Progenitor cell of endocrine pancreas (in vitro differentiated cells): ENCODE measurements around the gene PCDHGA1. TPM values are rescaled to one million over a fixed set of nuclear protein-coding genes. Genes with fewer than 3 reads are reported as not detected.

Source experiments
- DNase-seq: peaks from one replicate; pipeline ENCODE4 v3.0.0; 2021; ENCODE audit warnings: low spot score; ENCODE audit not compliant: unreplicated experiment
- H3K27ac Mint-ChIP-seq: 2 replicates; pipeline ENCODE4 v1.8.0; 2021; ENCODE audit warnings: mild to moderate bottlenecking, moderate library complexity, mixed read lengths
- H3K27me3 Mint-ChIP-seq: 2 replicates; pipeline ENCODE4 v1.8.0; 2021; ENCODE audit warnings: mixed read lengths
- H3K36me3 Mint-ChIP-seq: 2 replicates; pipeline ENCODE4 v1.8.0; 2022; ENCODE audit warnings: mixed read lengths; ENCODE audit not compliant: insufficient read depth
- H3K4me1 Mint-ChIP-seq: 2 replicates; pipeline ENCODE4 v1.8.0; 2021; ENCODE audit warnings: low read depth, mixed read lengths
- H3K4me3 Mint-ChIP-seq: 2 replicates; pipeline ENCODE4 v1.8.0; 2021; ENCODE audit warnings: low read depth, mild to moderate bottlenecking, moderate library complexity, mixed read lengths
- H3K9me3 Mint-ChIP-seq: 2 replicates; pipeline ENCODE4 v1.8.0; 2021; ENCODE audit warnings: low read depth, mixed read lengths
- CTCF ChIP-seq: fragments of 200-600 bp; sonication (generic); IDR thresholded peaks from one replicate; pipeline ENCODE4 v1.5.0; 2021; ENCODE audit warnings: antibody characterized with exemption, mild to moderate bottlenecking; ENCODE audit not compliant: unreplicated experiment
- total RNA-seq: library from RNA; stranded (reverse); gene quantifications from 2 replicates; pipeline ENCODE4 v1.2.1, GENCODE V29; 2021

Gene PCDHGA1
- total RNA-seq, 1 donor from 2014 or later: 1.3 TPM

GRCh38 chr5:141319202-141319601 lies 11.1 kb upstream of the PCDHGA1 start:
- Mint-ChIP-seq H3K4me1 (no peaks in the 10 kb centered on the region), H3K36me3 (peaks cover 64% of the 10 kb centered on the region), H3K27ac (peak overlapping the region; percentile 100), H3K27me3 (no peaks in the 10 kb centered on the region), H3K4me3 (peak overlapping the region; percentile 99), H3K9me3 (peaks cover 53% of the 10 kb centered on the region)
- no peak for TF ChIP-seq CTCF
- DNase-seq: no peak

DNA sequence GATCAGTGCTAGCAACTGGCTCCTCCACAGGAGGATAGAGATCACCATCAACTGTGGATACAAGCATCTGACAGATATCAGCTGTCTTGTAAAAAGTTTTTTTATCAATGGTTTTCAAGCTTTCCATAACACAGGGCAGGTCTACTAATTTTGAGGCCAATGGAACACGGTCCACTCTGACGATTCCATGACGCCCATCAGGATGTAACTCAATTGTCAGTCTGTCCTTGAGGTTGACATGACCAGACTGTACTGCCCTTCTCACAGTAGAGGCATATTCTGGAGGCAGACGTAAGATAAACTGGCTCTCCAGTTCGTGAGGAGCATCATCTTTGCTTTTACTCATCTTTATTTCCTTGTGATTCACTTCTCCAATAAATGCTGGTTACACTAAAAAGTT lies 10.6 kb upstream of the PCDHGA1 start:
- no peak for DNase-seq
- no peak for TF ChIP-seq CTCF
- peaks cover 61% of the 10 kb centered on the region for H3K36me3 Mint-ChIP-seq
- H3K4me3 Mint-ChIP-seq: peak overlapping the region; percentile 99
- H3K9me3 Mint-ChIP-seq: peaks cover 49% of the 10 kb centered on the region
- no peaks in the 10 kb centered on the region for H3K4me1 Mint-ChIP-seq
- H3K27ac Mint-ChIP-seq: peak overlapping the region; percentile 100
- no peaks in the 10 kb centered on the region for H3K27me3 Mint-ChIP-seq

DNA sequence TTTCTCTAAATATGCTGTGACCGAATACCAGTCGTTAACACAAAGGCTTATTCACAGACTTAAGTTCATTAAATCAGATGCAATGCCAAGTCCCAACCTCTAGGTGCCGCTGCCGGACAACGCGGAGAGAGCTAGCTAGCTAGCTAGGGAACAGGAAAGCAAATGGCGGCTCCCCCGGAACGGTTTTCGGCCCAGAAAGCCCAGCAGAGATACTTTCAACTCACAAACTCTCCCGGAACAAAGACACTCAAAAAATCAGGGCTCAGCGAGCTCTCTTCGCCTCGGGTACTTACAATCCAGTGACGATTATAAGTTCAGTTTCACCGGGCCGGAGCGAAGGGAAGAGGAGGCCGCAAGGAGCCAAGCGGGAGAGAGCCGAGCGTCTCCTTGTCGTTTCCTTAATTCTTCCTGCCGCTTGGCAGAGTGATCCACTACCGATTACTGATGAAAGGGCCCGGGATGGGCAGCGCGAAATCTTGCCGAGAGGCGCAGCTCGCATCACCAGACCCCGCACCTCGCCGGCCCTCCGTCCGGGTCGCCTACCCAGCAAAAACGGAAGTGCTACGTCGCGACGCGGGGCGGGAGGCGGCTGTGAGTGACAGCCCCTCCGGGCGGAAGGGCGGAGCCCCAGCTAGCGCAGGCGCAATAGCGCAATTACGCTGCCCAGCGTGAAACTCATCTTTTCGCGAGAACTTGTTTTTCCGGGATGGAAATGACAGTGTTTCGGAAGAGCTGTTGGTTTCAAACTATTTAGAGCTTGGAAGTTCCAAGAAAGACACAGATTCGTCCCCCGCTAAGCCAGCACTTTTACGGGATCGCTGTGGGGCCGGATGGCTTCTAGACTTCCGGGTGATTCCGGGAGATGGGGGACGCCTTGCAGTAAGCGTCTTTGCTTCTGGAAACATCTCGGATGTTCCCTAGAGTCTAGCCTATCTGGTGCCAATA lies 9.8 kb upstream of the PCDHGA1 start, which contains the start of gene TAF7:
Gene TAF7, minus strand, starts transcription at position 560 of the 945 bp plus-strand sequence. CDS start 740 bp downstream, outside the sequence.
- Mint-ChIP-seq H3K27ac (peak within 1 kb of the TSS; percentile 100), H3K4me3 (peak within 1 kb of the TSS; percentile 99), H3K4me1 (no peaks in the 10 kb centered on the region), H3K36me3 (peaks cover 53% of the 10 kb centered on the region), H3K9me3 (peaks cover 44% of the 10 kb centered on the region), H3K27me3 (no peaks in the 10 kb centered on the region)
- DNase-seq: peak; percentile 86
- TF ChIP-seq CTCF: peak; percentile 91

DNA sequence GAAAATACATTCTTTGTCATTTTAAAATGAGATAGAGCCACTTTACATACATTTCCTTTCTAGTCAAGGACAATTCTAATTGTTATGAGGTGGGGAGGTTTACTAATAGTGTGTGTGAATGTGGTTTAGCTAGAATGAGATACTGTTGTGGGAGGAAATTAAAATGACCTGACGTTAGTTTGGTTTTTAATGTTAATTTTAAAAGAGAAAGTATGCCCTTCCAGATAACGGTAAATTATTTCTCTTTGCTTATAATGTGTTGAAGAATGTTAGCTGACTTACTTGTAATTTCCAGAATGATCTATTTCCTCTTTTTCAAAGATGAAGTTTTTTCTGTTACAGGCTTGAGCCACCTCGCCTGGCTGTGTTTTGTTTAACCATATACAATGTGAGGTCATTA lies 8.1 kb upstream of the PCDHGA1 start:
- Mint-ChIP-seq H3K4me3 (peak overlapping the region; percentile 16), H3K4me1 (no peaks in the 10 kb centered on the region), H3K9me3 (peaks cover 52% of the 10 kb centered on the region), H3K36me3 (peaks cover 45% of the 10 kb centered on the region), H3K27me3 (no peaks in the 10 kb centered on the region), H3K27ac (peak overlapping the region; percentile 41)
- no peak for DNase-seq
- TF ChIP-seq CTCF: no peak

DNA sequence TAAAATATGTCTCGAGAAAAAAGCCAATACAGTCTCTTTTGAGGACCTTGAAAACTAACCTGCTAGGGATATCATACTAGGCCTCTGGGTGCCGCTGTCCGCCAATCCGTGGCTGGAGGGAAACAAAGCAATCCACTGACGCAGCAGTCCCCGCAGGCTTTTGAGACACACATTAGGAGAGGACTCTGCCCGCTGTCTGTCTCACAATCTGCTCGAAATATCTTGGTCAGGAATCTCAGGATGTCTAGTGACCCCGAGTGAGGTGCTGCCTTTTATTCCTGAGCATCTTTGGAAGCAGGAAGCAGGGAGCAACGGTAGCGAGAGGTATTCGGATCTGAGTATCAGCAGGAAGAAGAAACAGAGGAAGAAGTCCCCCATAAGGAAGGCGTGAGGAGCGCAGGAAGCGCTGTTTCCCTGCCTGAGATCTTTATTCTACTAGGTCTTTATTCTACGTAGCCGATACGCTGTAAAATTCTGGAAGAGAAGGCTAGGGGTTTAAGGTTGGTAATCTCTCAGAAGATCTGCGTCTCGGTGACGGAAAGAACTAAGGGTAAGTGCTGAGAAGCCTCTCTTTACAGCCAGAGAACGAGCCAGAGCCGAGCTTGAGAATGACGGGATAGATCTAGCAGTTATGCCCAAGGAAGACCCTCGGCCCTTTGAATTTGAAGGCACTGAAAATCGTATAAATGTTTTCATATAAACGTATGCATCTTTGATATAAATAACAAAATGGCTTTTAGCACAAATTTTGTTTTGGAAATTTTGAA lies 4.0 kb upstream of the PCDHGA1 start:
- H3K9me3 Mint-ChIP-seq: peaks cover 44% of the 10 kb centered on the region
- peak overlapping the region; percentile 77 for H3K4me3 Mint-ChIP-seq
- no peaks in the 10 kb centered on the region for H3K27me3 Mint-ChIP-seq
- H3K27ac Mint-ChIP-seq: peak overlapping the region; percentile 95
- H3K4me1 Mint-ChIP-seq: no peaks in the 10 kb centered on the region
- H3K36me3 Mint-ChIP-seq: peaks cover 18% of the 10 kb centered on the region
- peak; percentile 59 for TF ChIP-seq CTCF
- DNase-seq: no peak
